Keratinocyte (primary cell): ENCODE results near the gene ZNF598.

Experiments used
- EZH2 ChIP-seq: IDR thresholded peaks from one replicate; pipeline ENCODE4 v1.6.1; 2012; ENCODE audit warnings: inconsistent platforms, mild to moderate bottlenecking, low read length, moderate library complexity
- TF ChIP-seq, protein P1 (sequence below), 3 experiments: IDR thresholded peaks in 1 of 3; conservative IDR thresholded peaks in 1 of 3; optimal IDR thresholded peaks in 1 of 3; 2 replicates in 2 of 3; 3 replicates in 1 of 3; pipeline versions ENCODE3 to v1.5.1; 2011; ENCODE audit warnings: low read length in 3 of 3, mild to moderate bottlenecking in 3 of 3, moderate library complexity in 2 of 3, control low read depth in 1 of 3, inconsistent platforms in 1 of 3; ENCODE audit not compliant: insufficient read depth in 2 of 3; ENCODE audit errors: extremely low read depth in 1 of 3

DNA sequence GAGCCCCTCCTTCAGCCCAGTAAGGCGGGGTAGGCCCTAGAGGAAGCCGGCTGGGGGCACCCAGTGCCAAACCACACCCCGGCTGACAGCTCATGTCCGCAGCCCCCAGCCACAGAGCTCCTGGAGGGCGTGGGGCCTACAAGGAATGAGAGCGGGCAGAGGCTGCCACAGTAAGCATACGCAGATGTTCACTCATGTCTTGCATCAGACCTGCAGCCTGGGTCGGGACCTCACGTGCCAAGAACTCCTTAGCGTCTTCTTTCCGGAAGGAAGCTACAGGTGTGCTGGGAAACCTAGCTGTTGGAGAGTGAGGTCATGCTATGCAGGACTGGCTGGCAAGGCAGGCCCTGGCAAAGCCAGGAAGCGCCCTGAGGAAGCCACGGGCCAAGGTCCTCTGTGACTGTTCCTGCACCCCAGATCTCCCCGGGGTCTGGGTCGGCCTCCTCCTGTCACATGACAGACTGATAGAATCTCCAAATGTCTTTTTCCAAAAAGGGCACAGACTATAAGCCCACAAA lies 1.6 kb downstream of the ZNF598 start:
- TF ChIP-seq EZH2, result no peak
- TF ChIP-seq, protein P1, sequence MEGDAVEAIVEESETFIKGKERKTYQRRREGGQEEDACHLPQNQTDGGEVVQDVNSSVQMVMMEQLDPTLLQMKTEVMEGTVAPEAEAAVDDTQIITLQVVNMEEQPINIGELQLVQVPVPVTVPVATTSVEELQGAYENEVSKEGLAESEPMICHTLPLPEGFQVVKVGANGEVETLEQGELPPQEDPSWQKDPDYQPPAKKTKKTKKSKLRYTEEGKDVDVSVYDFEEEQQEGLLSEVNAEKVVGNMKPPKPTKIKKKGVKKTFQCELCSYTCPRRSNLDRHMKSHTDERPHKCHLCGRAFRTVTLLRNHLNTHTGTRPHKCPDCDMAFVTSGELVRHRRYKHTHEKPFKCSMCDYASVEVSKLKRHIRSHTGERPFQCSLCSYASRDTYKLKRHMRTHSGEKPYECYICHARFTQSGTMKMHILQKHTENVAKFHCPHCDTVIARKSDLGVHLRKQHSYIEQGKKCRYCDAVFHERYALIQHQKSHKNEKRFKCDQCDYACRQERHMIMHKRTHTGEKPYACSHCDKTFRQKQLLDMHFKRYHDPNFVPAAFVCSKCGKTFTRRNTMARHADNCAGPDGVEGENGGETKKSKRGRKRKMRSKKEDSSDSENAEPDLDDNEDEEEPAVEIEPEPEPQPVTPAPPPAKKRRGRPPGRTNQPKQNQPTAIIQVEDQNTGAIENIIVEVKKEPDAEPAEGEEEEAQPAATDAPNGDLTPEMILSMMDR (optimal IDR thresholded peaks at IDR 0.05 in 1 of 3, IDR thresholded peaks at IDR 0.05 in 1 of 3, conservative IDR thresholded peaks at IDR 0.05 in 1 of 3; ENCODE audit: extremely low read depth in 1 of 3, insufficient read depth in 2 of 3, low read length in 3 of 3), result no peak
